ENCODE data around the gene SPON1.

GRCh38 chr11:13924801-13925327 lies 37.7 kb upstream of the SPON1 start:
- no peak for TF ChIP-seq POLR2AphosphoS5 (IDR thresholded peaks at IDR 0.05; ENCODE audit: low read depth, low read length)
- TF ChIP-seq REST (IDR thresholded peaks at IDR 0.05; ENCODE audit: insufficient read depth in 1 of 2, low read depth in 2 of 2, low read length in 1 of 2) = no peak
